Coronary artery (tissue), 2 donors: ENCODE data around the gene DHRSX.

Experiments used
- DNase-seq: peaks from one replicate; pipeline ENCODE4 v3.0.0-alpha.2; 2017; ENCODE audit warnings: low spot score
- H3K27ac ChIP-seq, 2 donors: fragments of 200-600 bp; sonication (generic); one replicate each; pipeline ENCODE4 v1.5.1; 2016 to 2019
- H3K4me3 ChIP-seq: fragments of 200-600 bp; sonication (generic); 2 replicates; pipeline ENCODE4 v1.5.1; 2016; ENCODE audit warnings: mild to moderate bottlenecking, moderate library complexity
- TF ChIP-seq, protein P1 (sequence below): fragments of 200-600 bp; sonication (generic); IDR thresholded peaks from one replicate; pipeline ENCODE4 v1.5.1; 2019; ENCODE audit warnings: antibody characterized with exemption

The DHRSX gene

DNA sequence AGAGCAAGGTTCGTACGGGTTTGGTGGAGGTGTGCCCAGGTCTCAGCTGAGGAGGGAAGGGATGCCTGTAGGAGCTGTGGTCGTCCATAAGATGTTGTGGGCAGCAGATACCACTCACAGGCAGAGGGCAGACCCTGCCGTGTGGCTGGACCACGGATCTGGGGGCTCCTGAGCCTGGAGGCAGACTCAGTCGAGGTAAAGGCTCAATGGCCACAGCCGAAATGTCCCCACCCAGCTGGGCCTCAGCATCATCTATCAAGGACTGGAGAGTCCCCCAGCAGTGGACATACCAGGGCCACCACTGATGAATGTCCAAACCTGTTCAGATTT, 98.5 kb downstream of the DHRSX start:
- no peak overlapping the region for H3K4me3 ChIP-seq
- TF ChIP-seq, protein P1, sequence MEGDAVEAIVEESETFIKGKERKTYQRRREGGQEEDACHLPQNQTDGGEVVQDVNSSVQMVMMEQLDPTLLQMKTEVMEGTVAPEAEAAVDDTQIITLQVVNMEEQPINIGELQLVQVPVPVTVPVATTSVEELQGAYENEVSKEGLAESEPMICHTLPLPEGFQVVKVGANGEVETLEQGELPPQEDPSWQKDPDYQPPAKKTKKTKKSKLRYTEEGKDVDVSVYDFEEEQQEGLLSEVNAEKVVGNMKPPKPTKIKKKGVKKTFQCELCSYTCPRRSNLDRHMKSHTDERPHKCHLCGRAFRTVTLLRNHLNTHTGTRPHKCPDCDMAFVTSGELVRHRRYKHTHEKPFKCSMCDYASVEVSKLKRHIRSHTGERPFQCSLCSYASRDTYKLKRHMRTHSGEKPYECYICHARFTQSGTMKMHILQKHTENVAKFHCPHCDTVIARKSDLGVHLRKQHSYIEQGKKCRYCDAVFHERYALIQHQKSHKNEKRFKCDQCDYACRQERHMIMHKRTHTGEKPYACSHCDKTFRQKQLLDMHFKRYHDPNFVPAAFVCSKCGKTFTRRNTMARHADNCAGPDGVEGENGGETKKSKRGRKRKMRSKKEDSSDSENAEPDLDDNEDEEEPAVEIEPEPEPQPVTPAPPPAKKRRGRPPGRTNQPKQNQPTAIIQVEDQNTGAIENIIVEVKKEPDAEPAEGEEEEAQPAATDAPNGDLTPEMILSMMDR, result no peak
- no peak for DNase-seq
- H3K27ac ChIP-seq, result no peak overlapping the region

DNA sequence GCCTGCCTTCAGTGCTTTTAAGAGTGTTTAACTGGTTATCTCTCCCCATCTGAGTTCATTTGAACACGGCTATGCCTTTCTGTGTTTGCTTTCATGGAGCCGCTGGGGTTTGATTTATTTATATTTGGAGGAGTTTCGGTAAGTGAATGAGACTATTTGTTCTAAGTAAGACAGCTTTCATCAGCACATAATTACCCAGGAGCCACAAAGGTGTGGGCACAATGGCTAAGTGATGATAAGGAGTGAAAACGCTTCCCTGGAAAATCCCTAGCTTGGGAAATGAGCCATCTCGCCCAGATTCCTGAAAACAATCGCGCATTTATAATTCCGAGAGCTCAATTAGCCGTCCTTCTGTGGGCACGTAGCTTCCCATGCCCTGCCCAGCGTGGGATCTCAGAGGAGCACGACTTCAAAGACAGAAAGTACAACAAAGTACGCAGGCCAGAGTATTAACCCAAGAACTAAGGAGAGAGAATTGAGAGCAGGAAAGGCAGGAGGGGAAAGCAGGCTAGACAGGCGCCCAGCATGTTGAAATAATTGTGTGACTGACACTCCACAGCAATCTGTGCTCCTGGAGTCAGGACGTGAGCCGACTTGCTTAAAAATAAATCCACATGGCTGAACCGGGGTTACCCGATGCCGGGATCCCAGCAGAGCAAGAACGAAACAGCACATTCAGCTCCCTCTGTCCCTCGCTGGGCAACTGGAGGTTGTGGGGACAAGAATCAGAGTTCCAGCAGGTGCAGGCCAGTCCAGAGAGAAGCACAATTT, 99.0 kb downstream of the DHRSX start:
- Histone ChIP-seq H3K4me3 (no peak overlapping the region), H3K27ac (no peak overlapping the region)
- TF ChIP-seq, protein P1, result no peak
- DNase-seq, result no peak

DNA sequence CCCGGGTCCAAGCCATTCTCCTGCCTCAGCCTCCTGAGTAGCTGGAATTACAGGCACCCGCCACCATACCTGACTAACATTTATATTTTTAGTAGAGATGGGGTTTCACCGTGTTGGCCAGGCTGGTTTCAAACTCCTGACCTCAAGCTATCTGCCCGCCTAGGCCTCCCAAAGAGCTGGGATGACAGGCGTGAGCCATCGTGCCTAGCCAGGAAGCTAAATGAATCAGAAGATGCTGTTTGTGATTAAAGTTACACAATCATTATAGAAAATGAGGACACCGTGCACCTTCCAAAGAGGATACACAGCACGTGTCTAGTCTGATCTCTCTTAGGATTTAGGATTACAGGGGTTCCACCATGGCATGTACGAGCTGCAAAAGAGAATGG, 99.6 kb downstream of the DHRSX start:
- DNase-seq, result no peak
- no peak overlapping the region for H3K27ac ChIP-seq
- H3K4me3 ChIP-seq, result no peak overlapping the region
- TF ChIP-seq, protein P1, result no peak

DNA sequence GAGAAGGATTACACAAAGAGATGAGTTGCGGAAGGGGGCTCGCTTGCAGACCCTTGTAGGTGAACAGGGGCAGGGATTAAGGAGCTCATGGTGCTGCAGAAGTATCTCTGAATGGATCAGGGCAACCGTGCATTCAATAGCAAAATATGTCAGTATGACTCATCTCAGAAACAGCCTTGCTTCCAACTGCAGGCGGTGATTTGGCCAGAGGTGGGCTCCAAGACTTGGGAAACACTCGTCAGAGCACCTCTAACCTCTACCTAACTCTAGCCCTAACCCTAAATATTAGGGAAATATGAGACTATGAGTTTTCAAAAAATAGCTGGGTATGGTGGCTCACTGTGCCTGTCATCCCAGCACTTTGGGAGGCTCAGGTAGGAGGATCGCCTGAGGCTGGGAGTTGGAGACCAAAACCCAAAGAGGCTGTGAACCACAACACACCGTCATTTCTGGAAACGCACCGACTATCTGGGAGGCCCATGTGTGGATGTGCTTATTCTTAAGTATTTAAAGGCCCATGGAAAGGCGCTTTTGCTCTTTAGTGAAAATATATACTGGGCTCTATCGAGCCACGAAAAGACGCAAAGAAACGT, 102.6 kb downstream of the DHRSX start:
- TF ChIP-seq, protein P1, result no peak
- DNase-seq, result no peak
- H3K27ac ChIP-seq, result no peak overlapping the region
- H3K4me3 ChIP-seq, result no peak overlapping the region

DNA sequence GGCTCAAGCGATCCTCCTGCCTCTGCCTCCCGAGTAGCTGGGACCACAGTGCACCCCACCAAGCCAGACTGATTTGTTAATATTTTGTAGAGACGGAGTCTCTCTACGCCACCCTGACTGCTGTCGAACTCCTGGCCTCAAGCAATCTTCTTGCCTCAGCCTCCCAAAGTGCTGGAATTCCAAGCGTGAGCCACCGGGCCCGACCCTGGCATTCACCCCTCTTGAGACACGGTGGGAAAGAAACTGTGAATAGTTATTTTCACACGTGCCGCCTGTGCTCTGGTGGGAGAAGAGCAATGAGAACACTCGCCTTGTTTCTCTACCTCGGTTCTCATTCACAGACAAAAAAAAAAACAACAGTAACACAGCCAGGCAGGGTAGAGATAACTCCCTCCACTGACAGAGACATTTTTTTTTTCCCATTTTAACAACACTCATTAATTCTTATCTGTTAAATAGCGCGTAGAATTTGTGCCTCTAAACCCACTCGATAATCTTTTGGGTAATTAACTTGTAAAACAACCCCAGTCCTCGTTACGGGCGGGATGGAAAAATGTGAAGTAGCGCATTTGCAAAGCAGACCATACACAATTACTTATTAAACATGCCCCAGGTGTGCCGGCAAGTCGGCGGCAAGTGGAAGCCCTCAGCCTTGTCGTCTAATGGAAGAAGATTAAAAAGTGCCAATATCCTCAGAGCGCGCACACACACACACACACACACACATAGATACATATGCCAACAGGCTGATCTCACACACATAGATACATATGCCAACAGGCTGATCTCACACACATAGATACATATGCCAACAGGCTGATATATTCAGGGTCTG, 103.3 kb downstream of the DHRSX start:
- DNase-seq, result no peak
- TF ChIP-seq, protein P1, result no peak
- no peak overlapping the region for H3K27ac ChIP-seq
- H3K4me3 ChIP-seq, result no peak overlapping the region

DNA sequence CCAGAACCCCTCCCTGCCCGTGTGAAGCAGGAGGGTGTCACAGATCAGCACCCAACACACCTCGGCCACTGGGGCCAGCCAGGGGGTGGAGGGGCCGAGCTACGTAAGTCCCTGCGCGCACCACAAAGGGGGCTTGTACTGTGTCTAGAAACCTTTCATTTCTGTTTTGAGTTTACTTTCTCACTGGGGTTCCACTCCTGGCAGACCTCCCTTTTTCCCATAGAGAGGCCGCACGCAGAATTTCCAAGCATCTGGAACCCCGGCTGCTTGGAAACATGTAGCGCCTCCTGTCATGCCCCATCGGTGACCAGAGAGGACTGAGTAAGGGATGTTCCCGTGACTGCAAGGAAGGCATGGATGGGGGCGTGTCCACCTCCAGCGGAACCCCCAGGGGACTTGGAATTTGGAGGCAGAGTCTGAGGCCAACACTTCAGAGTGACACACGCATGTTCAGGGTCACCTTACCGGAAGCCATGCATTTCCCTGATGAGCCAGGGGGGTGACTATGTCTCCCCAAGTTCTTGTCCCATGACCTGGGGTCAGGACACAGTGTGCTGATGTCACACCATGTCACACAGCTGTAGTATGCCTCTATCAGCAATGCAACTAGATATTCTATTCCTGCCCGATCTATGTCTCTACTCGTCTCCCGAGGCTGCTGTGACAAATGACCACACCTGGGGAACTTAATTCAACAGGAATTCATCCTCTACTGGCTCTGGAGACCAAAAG, 105.3 kb downstream of the DHRSX start:
- TF ChIP-seq, protein P1, result no peak
- DNase-seq, result no peak
- Histone ChIP-seq H3K4me3 (no peak overlapping the region), H3K27ac (no peak overlapping the region)
